Neuronal stem cell (in vitro differentiated cells): ENCODE data around the gene CEP170B.

Experiments used
- DNase-seq: peaks from one replicate; pipeline ENCODE4 v3.0.0-alpha.2; 2013; ENCODE audit warnings: low spot score
- H2AFZ ChIP-seq: one replicate; pipeline ENCODE4 v1.6.1; 2013; ENCODE audit warnings: mild to moderate bottlenecking, low read length, inconsistent platforms
- H2AK5ac ChIP-seq: 2 replicates; pipeline ENCODE4 v1.6.1; 2013; ENCODE audit warnings: low read depth, mild to moderate bottlenecking, inconsistent platforms, low read length, moderate library complexity, mixed read lengths
- H2BK120ac ChIP-seq: 2 replicates; pipeline ENCODE4 v1.6.1; 2013; ENCODE audit warnings: low read depth, mild to moderate bottlenecking, inconsistent platforms, low read length, moderate library complexity, mixed read lengths
- H2BK12ac ChIP-seq: one replicate; pipeline ENCODE4 v1.6.1; 2013; ENCODE audit warnings: low read length, inconsistent platforms
- H2BK15ac ChIP-seq: 2 replicates; pipeline ENCODE4 v1.6.1; 2013; ENCODE audit warnings: mild to moderate bottlenecking, low read length, inconsistent platforms, mixed read lengths
- H2BK5ac ChIP-seq: one replicate; pipeline ENCODE4 v1.6.1; 2013; ENCODE audit warnings: inconsistent platforms, mild to moderate bottlenecking, low read length, moderate library complexity
- H3K14ac ChIP-seq: one replicate; pipeline ENCODE4 v1.6.1; 2013; ENCODE audit warnings: low read length, inconsistent platforms
- H3K18ac ChIP-seq: 2 replicates; pipeline ENCODE4 v1.6.1; 2013; ENCODE audit warnings: low read length, inconsistent platforms
- H3K23ac ChIP-seq: 2 replicates; pipeline ENCODE4 v1.6.1; 2013; ENCODE audit warnings: low read depth, mild to moderate bottlenecking, mixed read lengths, low read length, inconsistent platforms; ENCODE audit not compliant: poor library complexity
- H3K27ac ChIP-seq: replicated peaks from 3 replicates; pipeline ENCODE4 v1.5.1; 2013; ENCODE audit warnings: low read length, inconsistent platforms
- H3K27me3 ChIP-seq, 3 experiments: 2 replicates each; pipeline ENCODE4 v1.6.1; 2013; ENCODE audit warnings: low read length in 3 of 3, mild to moderate bottlenecking in 2 of 3, inconsistent platforms in 1 of 3, low read depth in 1 of 3, mixed read lengths in 1 of 3, moderate library complexity in 1 of 3; ENCODE audit not compliant: control insufficient read depth in 3 of 3, insufficient read depth in 3 of 3
- H3K36me3 ChIP-seq, 2 donors: replicated peaks in 1 of 2; 2 replicates each; pipeline ENCODE4 v1.6.1; 2013; ENCODE audit warnings: low read length in 2 of 2; ENCODE audit not compliant: control insufficient read depth in 2 of 2, insufficient read depth in 2 of 2
- H3K4ac ChIP-seq: 2 replicates; pipeline ENCODE4 v1.6.1; 2013; ENCODE audit warnings: inconsistent platforms, mild to moderate bottlenecking, low read length, moderate library complexity
- H3K4me1 ChIP-seq, 2 donors: 1 replicate in 1 of 2; 2 replicates in 1 of 2; pipeline ENCODE4 v1.6.1; 2013; ENCODE audit warnings: low read length in 2 of 2, low read depth in 1 of 2; ENCODE audit not compliant: control insufficient read depth in 2 of 2, insufficient read depth in 1 of 2
- H3K4me2 ChIP-seq: one replicate; pipeline ENCODE4 v1.6.1; 2013; ENCODE audit warnings: mild to moderate bottlenecking, low read length, inconsistent platforms; ENCODE audit not compliant: insufficient read depth, poor library complexity, severe bottlenecking
- H3K4me3 ChIP-seq, 2 donors: 2 replicates each; pipeline ENCODE4 v1.5.1; 2013; ENCODE audit warnings: low read length in 2 of 2, mild to moderate bottlenecking in 2 of 2, inconsistent platforms in 1 of 2, moderate library complexity in 1 of 2
- H3K79me1 ChIP-seq: one replicate; pipeline ENCODE4 v1.6.1; 2013; ENCODE audit warnings: low read depth, mild to moderate bottlenecking, inconsistent platforms, low read length, moderate library complexity
- H3K9ac ChIP-seq: one replicate; pipeline ENCODE4 v1.6.1; 2013; ENCODE audit warnings: mild to moderate bottlenecking, low read depth, low read length, inconsistent platforms; ENCODE audit not compliant: poor library complexity
- H3K9me3 ChIP-seq, 2 donors: replicated peaks in 1 of 2; 2 replicates each; pipeline versions ENCODE3 to v1.6.1; 2013; ENCODE audit warnings: low read length in 2 of 2, mild to moderate bottlenecking in 2 of 2, inconsistent platforms in 1 of 2, low read depth in 1 of 2, mixed read lengths in 1 of 2, moderate library complexity in 1 of 2; ENCODE audit not compliant: control insufficient read depth in 2 of 2, insufficient read depth in 1 of 2
- H4K8ac ChIP-seq: one replicate; pipeline ENCODE4 v1.6.1; 2013; ENCODE audit warnings: low read depth, mild to moderate bottlenecking, inconsistent platforms, low read length, moderate library complexity
- H4K91ac ChIP-seq: one replicate; pipeline ENCODE4 v1.6.1; 2013; ENCODE audit warnings: low read length, low read depth, mild to moderate bottlenecking, inconsistent platforms; ENCODE audit not compliant: poor library complexity
- WGBS, 2 donors: extraction: QIAGEN DNeasy Blood & Tissue Kit; methylation state at CpG; one replicate each; pipeline ENCODE4 v1.1.7; 2013; ENCODE audit warnings: missing lambda C conversion rate in 2 of 2, mixed read lengths in 1 of 2; ENCODE audit not compliant: insufficient read length in 2 of 2, insufficient replicate concordance in 1 of 2; ENCODE audit errors: extremely low coverage in 2 of 2; 5-methylcytosine and 5-hydroxymethylcytosine counted together

CEP170B gene

DNA sequence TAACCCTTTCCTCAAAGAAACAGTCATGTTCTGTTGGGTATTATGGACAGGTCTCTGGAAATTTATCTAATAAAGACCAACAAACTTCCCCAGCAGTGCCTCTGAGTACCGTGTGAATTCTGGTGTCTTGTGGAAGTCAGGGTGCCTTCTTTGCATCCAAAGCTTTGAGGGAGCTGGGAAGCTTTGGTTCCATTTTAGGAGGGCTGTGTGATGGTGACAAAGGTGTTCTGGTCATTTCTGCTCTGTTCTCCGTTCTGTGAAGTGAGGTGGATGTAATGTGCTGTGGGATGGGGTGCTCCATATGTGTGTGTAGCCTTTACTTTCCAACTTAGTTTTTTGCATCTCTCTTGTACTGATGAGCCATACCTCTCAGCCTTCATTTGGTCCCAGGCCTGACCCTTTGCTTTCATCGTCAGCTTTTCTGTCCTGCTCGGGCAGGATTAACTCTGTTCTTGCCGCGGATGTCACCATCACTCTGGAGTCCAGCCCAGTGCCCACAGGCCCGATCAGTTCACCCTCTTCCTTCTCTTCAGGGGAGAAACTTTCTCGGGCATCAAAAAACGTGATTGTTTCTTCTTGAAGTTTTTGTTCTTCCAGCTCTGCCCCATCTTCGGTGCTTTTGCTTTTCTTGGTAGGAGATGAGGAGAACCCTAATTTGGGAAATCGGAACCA lies 72.8 kb downstream of the CEP170B start:
- H3K4me3 ChIP-seq = no peak overlapping the region

DNA sequence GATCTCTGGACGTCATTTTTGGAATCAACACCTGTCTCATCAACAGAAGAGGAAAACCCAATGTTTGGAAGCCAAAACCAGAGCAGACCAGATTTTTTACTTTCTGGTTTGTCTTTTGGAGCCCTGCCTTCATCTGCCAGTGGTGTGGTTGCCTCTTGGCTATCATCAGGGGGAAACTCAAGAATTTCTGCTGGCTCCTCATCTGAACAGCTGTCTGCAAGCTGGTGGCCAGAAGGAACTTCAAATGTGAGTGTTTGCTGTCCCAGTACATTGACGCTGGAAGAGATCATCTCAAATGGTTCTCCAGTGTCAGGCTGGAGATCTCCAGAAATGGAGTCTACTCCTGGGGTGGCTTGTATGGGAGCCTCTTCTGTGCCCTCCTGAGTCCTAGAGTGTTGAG lies 73.4 kb downstream of the CEP170B start:
- WGBS, 2 donors = no CpG with 5 or more reads among the region's 2 CpGs
- no peak overlapping the region for H3K23ac ChIP-seq
- no peak overlapping the region for H3K18ac ChIP-seq
- no peak overlapping the region for H3K4me3 ChIP-seq
- H2BK120ac ChIP-seq = no peak overlapping the region
- no peak overlapping the region for H2BK5ac ChIP-seq
- H3K9ac ChIP-seq = no peak overlapping the region
- no peaks in the 10 kb centered on the region for H3K9me3 ChIP-seq
- no peak overlapping the region for H3K27ac ChIP-seq
- peaks cover 0 to 6% of the 10 kb centered on the region in 2 donors for H3K4me1 ChIP-seq
- H4K8ac ChIP-seq = no peak overlapping the region
- H2AK5ac ChIP-seq = no peak overlapping the region
- H2BK12ac ChIP-seq = no peak overlapping the region
- no peak for DNase-seq
- H2AFZ ChIP-seq = no peak overlapping the region
- H3K36me3 ChIP-seq = no peaks in the 10 kb centered on the region
- no peak overlapping the region for H3K4me2 ChIP-seq
- H3K4ac ChIP-seq = no peak overlapping the region
- H3K27me3 ChIP-seq = peaks cover 0 to 67% (median 18%) of the 10 kb centered on the region in 3 experiments
- H3K14ac ChIP-seq = no peak overlapping the region
- H3K79me1 ChIP-seq = peaks cover 1% of the 10 kb centered on the region
- no peak overlapping the region for H2BK15ac ChIP-seq
- no peak overlapping the region for H4K91ac ChIP-seq

More for the DNA sequence above, 72.8 kb downstream of the CEP170B start:
- peaks cover 5 to 70% (median 23%) of the 10 kb centered on the region in 3 experiments for H3K27me3 ChIP-seq
- H3K4me1 ChIP-seq = peaks cover 0 to 6% of the 10 kb centered on the region in 2 donors
- DNase-seq = no peak
- H4K8ac ChIP-seq = no peak overlapping the region
- no peak overlapping the region for H2BK15ac ChIP-seq
- no peak overlapping the region for H2BK5ac ChIP-seq
- no peaks in the 10 kb centered on the region for H3K9me3 ChIP-seq
- H4K91ac ChIP-seq = no peak overlapping the region
- H2BK12ac ChIP-seq = no peak overlapping the region
- no peak overlapping the region for H3K23ac ChIP-seq
- no peak overlapping the region for H3K4ac ChIP-seq
- no peak overlapping the region for H3K4me2 ChIP-seq
- no peak overlapping the region for H2AFZ ChIP-seq
- H2BK120ac ChIP-seq = no peak overlapping the region
- WGBS, 2 donors = no CpG with 5 or more reads among the region's 11 CpGs
- no peak overlapping the region for H3K9ac ChIP-seq
- no peak overlapping the region for H2AK5ac ChIP-seq
- H3K14ac ChIP-seq = no peak overlapping the region
- no peak overlapping the region for H3K27ac ChIP-seq
- H3K79me1 ChIP-seq = no peaks in the 10 kb centered on the region
- no peak overlapping the region for H3K18ac ChIP-seq
- no peaks in the 10 kb centered on the region for H3K36me3 ChIP-seq

DNA sequence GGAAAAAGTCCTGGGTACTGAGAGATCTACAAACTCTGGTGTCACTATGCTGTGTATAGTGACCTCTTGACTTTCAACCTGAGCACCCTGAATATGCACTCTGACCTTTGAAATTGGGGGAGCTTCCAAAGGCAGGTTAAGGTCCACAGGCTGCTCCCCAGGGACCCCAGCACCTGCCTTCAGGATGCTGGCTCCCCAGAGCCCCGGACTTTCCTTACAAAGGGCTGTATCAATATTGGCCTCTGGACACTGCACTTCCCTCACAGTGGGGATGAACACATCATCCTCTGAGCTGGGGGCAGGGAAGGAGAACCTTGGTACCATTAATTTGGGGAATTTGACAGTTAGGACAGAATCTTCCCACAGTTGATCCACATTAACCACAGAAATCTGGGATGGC lies 73.9 kb downstream of the CEP170B start:
- DNase-seq = no peak
- H3K4ac ChIP-seq = no peak overlapping the region
- H2BK15ac ChIP-seq = no peak overlapping the region
- H2BK12ac ChIP-seq = no peak overlapping the region
- no peak overlapping the region for H3K4me3 ChIP-seq
- no peak overlapping the region for H3K27ac ChIP-seq
- peaks cover 1% of the 10 kb centered on the region for H3K79me1 ChIP-seq
- no peak overlapping the region for H2AFZ ChIP-seq
- no peak overlapping the region for H4K91ac ChIP-seq
- H3K18ac ChIP-seq = no peak overlapping the region
- no peaks in the 10 kb centered on the region for H3K9me3 ChIP-seq
- no peak overlapping the region for H3K14ac ChIP-seq
- H2BK120ac ChIP-seq = no peak overlapping the region
- peaks cover 0 to 6% of the 10 kb centered on the region in 2 donors for H3K4me1 ChIP-seq
- H3K36me3 ChIP-seq = no peaks in the 10 kb centered on the region
- H2AK5ac ChIP-seq = no peak overlapping the region
- no peak overlapping the region for H3K9ac ChIP-seq
- peaks cover 0 to 67% (median 18%) of the 10 kb centered on the region in 3 experiments for H3K27me3 ChIP-seq
- H4K8ac ChIP-seq = no peak overlapping the region
- no CpG with 5 or more reads among the region's 1 CpG for WGBS, 2 donors
- no peak overlapping the region for H2BK5ac ChIP-seq
- no peak overlapping the region for H3K4me2 ChIP-seq
- H3K23ac ChIP-seq = no peak overlapping the region

DNA sequence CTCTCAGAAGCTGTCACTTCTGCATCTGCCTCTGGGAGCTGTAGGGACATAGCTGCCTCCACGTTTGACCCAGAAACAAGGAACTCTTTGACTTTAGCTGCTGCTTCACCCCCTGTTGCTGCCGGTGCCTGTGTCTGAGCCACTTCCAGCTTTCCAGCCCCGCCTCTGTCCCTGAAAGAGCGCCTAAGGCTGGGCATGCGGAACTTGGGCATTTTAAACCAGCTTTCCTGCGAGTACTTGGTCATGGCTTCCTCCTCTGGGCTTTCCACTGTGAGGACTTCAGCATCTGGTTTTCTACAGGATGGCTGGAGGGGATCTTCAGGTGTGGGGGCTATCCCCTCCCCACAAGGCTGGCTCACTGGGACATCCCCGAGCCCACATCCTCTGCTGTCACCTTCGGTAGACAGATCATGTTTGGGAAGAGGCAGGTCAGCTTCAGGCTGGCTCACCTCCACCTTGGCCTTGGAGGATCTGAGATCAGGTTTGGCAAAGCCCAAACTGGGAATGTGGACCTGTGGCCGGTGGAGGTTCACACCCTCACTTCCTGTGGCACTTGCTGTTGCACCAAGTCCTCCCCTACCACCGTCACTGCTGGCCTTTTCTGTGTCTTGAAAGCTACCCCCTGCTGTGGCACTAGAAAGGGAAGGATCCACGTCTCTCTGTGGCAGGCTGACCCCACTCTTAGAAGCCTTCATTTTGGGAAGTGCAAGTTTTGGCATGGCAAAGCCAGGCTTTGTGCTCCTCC lies 74.8 kb downstream of the CEP170B start:
- Histone ChIP-seq H3K9me3 (no peaks in the 10 kb centered on the region), H3K23ac (peak overlapping the region; percentile 35), H3K4me1 (peaks cover 0 to 2% of the 10 kb centered on the region in 2 donors), H2AK5ac (no peak overlapping the region), H3K27me3 (peaks cover 0 to 58% (median 12%) of the 10 kb centered on the region in 3 experiments), H3K18ac (no peak overlapping the region), H3K4me3 (no peak overlapping the region), H4K8ac (no peak overlapping the region), H2BK120ac (no peak overlapping the region), H2BK15ac (no peak overlapping the region), H3K9ac (no peak overlapping the region), H2BK5ac (no peak overlapping the region), H2BK12ac (no peak overlapping the region), H3K14ac (no peak overlapping the region), H3K4ac (no peak overlapping the region), H2AFZ (no peak overlapping the region), H3K36me3 (no peaks in the 10 kb centered on the region), H3K79me1 (peaks cover 1% of the 10 kb centered on the region), H4K91ac (no peak overlapping the region), H3K27ac (no peak overlapping the region), H3K4me2 (no peak overlapping the region)
- DNase-seq = no peak
- WGBS, 2 donors = no CpG with 5 or more reads among the region's 11 CpGs
